ENCODE measurements around the gene SCGB1C1. TPM values are rescaled to one million over a fixed set of nuclear protein-coding genes. Genes with fewer than 3 reads are reported as not detected.
A peak's percentile ranks its signal among the peaks of the same experiment; 100 is the strongest.

SCGB1C1 gene
- total RNA-seq, 1 experiment from 2014 or later = not detected

- Histone ChIP-seq H3K4me1 (ENCODE audit: low read length) (peaks cover 23% of the 10 kb centered on the region), H3K9ac (ENCODE audit: low read length) (peak overlapping the region; percentile 98), H3K9me3 (ENCODE audit: low read length) (no peaks in the 10 kb centered on the region), H3K79me2 (ENCODE audit: low read length) (peaks cover 57% of the 10 kb centered on the region), H3K9me2 (replicated peaks; ENCODE audit: insufficient read depth, low read length) (no peaks in the 10 kb centered on the region), H3K27me3 (ENCODE audit: low read length) (no peaks in the 10 kb centered on the region), H3K27ac (ENCODE audit: low read length) (peak overlapping the region; percentile 90), H3K36me3 (ENCODE audit: insufficient read depth, low read length) (peaks cover 19% of the 10 kb centered on the region), H4K20me1 (ENCODE audit: insufficient read depth, low read depth, low read length) (peaks cover 29% of the 10 kb centered on the region), H2AFZ (ENCODE audit: low read length) (no peak overlapping the region), H3K4me3 (ENCODE audit: low read length) (peak overlapping the region; percentile 92), H3K4me2 (ENCODE audit: low read depth, low read length, poor library complexity, severe bottlenecking) (peak overlapping the region; percentile 95)
- DNase-seq = no peak
These were observed 14.9 kb downstream of the SCGB1C1 start for GRCh38 chr11:207863-208180.

DNA sequence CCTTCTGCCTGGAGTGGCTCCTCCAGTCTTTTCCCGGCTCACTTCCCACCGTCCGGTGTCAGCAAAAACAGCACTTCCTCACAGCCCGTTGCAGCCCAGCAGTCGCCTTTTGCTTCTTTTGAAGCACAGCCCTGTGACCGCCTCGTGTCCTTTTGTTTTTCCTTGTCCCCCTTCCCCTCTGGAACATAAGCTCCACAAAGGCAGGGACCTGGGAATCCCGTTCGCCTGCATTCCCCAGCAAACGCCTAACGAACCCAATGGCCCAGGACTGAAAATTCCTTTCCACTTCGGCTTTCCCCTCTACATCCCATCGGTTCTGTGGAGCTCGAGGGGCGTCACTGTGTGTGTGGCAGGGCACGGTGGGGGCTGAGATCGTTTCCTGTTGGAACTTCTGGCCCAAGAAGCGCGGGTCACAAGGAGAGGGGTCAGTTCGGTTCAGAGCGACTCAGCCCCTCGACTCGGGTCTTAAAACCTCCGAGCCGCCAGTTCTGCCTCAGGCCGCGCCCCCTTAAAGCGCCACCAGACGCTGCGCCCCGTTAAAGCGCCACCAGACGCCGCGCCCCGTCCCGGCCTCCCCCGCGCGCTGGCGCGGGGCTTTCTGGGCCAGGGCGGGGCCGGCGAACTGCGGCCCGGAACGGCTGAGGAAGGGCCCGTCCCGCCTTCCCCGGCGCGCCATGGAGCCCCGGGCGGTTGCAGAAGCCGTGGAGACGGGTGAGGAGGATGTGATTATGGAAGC lies 15.5 kb downstream of the SCGB1C1 start:
- DNase-seq = peak; percentile 95
- Histone ChIP-seq H4K20me1 (ENCODE audit: insufficient read depth, low read depth, low read length) (peaks cover 29% of the 10 kb centered on the region), H3K9me3 (ENCODE audit: low read length) (no peaks in the 10 kb centered on the region), H3K4me2 (ENCODE audit: low read depth, low read length, poor library complexity, severe bottlenecking) (peak overlapping the region; percentile 95), H3K27me3 (ENCODE audit: low read length) (no peaks in the 10 kb centered on the region), H3K9me2 (replicated peaks; ENCODE audit: insufficient read depth, low read length) (no peaks in the 10 kb centered on the region), H3K4me1 (ENCODE audit: low read length) (peaks cover 23% of the 10 kb centered on the region), H2AFZ (ENCODE audit: low read length) (0 out of 2 replicates have a peak overlapping the region, but pooled peaks have one; percentile 33), H3K9ac (ENCODE audit: low read length) (peak overlapping the region; percentile 98), H3K79me2 (ENCODE audit: low read length) (peaks cover 57% of the 10 kb centered on the region), H3K4me3 (ENCODE audit: low read length) (peak overlapping the region; percentile 92), H3K27ac (ENCODE audit: low read length) (peak overlapping the region; percentile 90), H3K36me3 (ENCODE audit: insufficient read depth, low read length) (peaks cover 22% of the 10 kb centered on the region)

GRCh38 chr11:208917-209260 lies 16.0 kb downstream of the SCGB1C1 start:
- Histone ChIP-seq H3K9me3 (ENCODE audit: low read length) (no peaks in the 10 kb centered on the region), H3K4me1 (ENCODE audit: low read length) (peaks cover 23% of the 10 kb centered on the region), H3K4me2 (ENCODE audit: low read depth, low read length, poor library complexity, severe bottlenecking) (peak overlapping the region; percentile 95), H2AFZ (ENCODE audit: low read length) (no peak overlapping the region), H3K4me3 (ENCODE audit: low read length) (peak overlapping the region; percentile 92), H3K36me3 (ENCODE audit: insufficient read depth, low read length) (peaks cover 23% of the 10 kb centered on the region), H3K79me2 (ENCODE audit: low read length) (peaks cover 57% of the 10 kb centered on the region), H3K9me2 (replicated peaks; ENCODE audit: insufficient read depth, low read length) (no peaks in the 10 kb centered on the region), H4K20me1 (ENCODE audit: insufficient read depth, low read depth, low read length) (peaks cover 29% of the 10 kb centered on the region), H3K27ac (ENCODE audit: low read length) (peak overlapping the region; percentile 90; the same call in 1 of the 2 replicates), H3K9ac (ENCODE audit: low read length) (peak overlapping the region; percentile 98), H3K27me3 (ENCODE audit: low read length) (no peaks in the 10 kb centered on the region)
- DNase-seq = no peak

DNA sequence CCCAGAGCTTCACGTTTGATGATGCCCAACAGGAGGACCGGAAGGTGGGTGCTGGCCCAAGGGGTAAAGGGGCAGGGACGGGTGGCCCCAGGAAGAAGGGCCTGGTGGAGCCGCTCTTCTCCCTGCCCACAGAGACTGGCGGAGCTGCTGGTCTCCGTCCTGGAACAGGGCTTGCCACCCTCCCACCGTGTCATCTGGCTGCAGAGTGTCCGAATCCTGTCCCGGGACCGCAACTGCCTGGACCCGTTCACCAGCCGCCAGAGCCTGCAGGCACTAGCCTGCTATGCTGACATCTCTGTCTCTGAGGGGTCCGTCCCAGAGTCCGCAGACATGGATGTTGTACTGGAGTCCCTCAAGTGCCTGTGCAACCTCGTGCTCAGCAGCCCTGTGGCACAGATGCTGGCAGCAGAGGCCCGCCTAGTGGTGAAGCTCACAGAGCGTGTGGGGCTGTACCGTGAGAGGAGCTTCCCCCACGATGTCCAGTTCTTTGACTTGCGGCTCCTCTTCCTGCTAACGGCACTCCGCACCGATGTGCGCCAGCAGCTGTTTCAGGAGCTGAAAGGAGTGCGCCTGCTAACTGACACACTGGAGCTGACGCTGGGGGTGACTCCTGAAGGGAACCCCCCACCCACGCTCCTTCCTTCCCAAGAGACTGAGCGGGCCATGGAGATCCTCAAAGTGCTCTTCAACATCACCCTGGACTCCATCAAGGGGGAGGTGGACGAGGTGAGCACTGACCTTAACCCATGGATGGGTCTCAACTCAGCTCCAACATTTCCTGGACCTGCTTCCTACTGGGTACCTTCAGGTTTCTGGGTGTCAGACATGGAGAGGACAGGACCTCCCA lies 16.6 kb downstream of the SCGB1C1 start:
- peak overlapping the region; percentile 98 for H3K9ac ChIP-seq (ENCODE audit: low read length)
- H3K9me2 ChIP-seq (replicated peaks; ENCODE audit: insufficient read depth, low read length) = no peaks in the 10 kb centered on the region
- H3K27me3 ChIP-seq (ENCODE audit: low read length) = no peaks in the 10 kb centered on the region
- peaks cover 29% of the 10 kb centered on the region for H4K20me1 ChIP-seq (ENCODE audit: insufficient read depth, low read depth, low read length)
- DNase-seq = no peak
- H3K79me2 ChIP-seq (ENCODE audit: low read length) = peaks cover 57% of the 10 kb centered on the region
- peak overlapping the region; percentile 95 for H3K4me2 ChIP-seq (ENCODE audit: low read depth, low read length, poor library complexity, severe bottlenecking)
- H3K4me3 ChIP-seq (ENCODE audit: low read length) = peak overlapping the region; percentile 92
- H2AFZ ChIP-seq (ENCODE audit: low read length) = no peak overlapping the region
- no peaks in the 10 kb centered on the region for H3K9me3 ChIP-seq (ENCODE audit: low read length)
- H3K4me1 ChIP-seq (ENCODE audit: low read length) = peaks cover 23% of the 10 kb centered on the region
- peaks cover 24% of the 10 kb centered on the region for H3K36me3 ChIP-seq (ENCODE audit: insufficient read depth, low read length)
- H3K27ac ChIP-seq (ENCODE audit: low read length) = no peak overlapping the region; the same call in 1 of the 2 replicates

DNA sequence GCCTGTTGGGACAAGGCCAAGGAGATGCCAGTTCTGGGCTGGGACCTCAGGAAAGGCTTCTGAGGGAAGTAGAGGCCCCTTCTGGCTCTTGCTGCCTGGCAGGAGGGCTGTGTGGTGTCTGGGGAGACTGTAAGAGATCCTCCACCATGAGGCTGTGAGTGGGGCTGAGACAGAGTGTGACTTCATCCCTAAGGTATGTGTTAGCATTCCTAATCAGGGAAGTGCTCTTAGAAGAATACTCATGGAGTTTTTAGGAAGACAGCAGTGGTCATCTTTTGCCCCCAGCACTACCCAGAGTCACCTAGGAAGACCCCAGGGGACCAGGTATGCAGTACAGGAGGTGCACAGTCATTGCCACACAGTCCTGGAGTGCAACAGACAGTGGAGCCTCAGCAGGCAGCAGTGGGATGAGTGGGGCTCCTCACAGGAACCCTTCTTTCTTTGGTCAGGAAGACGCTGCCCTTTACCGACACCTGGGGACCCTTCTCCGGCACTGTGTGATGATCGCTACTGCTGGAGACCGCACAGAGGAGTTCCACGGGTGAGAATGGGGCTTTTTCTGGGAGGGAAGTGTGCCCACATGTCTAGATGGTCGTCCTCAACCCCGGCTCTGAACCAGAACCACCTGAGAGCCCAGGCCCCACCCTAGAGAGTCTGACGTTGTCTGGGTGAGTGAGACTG lies 17.4 kb downstream of the SCGB1C1 start:
- Histone ChIP-seq H3K4me3 (ENCODE audit: low read length) (peak overlapping the region; percentile 92; the same call in 1 of the 2 replicates), H3K36me3 (ENCODE audit: insufficient read depth, low read length) (peaks cover 28% of the 10 kb centered on the region), H3K79me2 (ENCODE audit: low read length) (peaks cover 57% of the 10 kb centered on the region)

DNA sequence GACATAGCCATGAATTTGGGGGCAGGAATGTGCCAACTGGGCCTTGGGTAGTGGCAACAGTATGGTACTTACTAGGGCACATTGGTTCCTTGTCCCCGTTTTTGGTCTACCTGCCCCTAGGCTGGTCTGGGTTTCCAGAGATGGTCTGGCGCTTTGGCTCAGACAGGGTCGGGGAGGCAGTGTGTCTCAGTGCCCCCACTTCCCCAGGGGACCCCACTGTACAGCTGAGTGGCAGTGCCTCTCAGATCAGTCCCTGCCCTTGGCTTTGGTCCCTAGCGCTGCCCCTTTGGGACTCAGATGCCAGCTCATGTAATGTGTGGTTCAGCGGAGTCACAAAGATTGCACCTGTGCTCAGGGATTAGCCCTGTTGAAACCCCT lies 17.9 kb downstream of the SCGB1C1 start:
- Histone ChIP-seq H3K9me2 (replicated peaks; ENCODE audit: insufficient read depth, low read length) (no peaks in the 10 kb centered on the region), H4K20me1 (ENCODE audit: insufficient read depth, low read depth, low read length) (peaks cover 24% of the 10 kb centered on the region), H3K4me2 (ENCODE audit: low read depth, low read length, poor library complexity, severe bottlenecking) (no peak overlapping the region), H2AFZ (ENCODE audit: low read length) (no peak overlapping the region), H3K79me2 (ENCODE audit: low read length) (peaks cover 52% of the 10 kb centered on the region), H3K4me3 (ENCODE audit: low read length) (no peak overlapping the region), H3K27ac (ENCODE audit: low read length) (no peak overlapping the region), H3K4me1 (ENCODE audit: low read length) (peaks cover 22% of the 10 kb centered on the region), H3K27me3 (ENCODE audit: low read length) (no peaks in the 10 kb centered on the region), H3K36me3 (ENCODE audit: insufficient read depth, low read length) (peaks cover 25% of the 10 kb centered on the region), H3K9ac (ENCODE audit: low read length) (no peak overlapping the region), H3K9me3 (ENCODE audit: low read length) (no peaks in the 10 kb centered on the region)
- no peak for DNase-seq

More for the DNA sequence above, 17.4 kb downstream of the SCGB1C1 start:
- Histone ChIP-seq H3K9ac (ENCODE audit: low read length) (peak overlapping the region; percentile 98), H3K4me1 (ENCODE audit: low read length) (peaks cover 23% of the 10 kb centered on the region), H3K27ac (ENCODE audit: low read length) (no peak overlapping the region), H3K27me3 (ENCODE audit: low read length) (no peaks in the 10 kb centered on the region), H3K9me2 (replicated peaks; ENCODE audit: insufficient read depth, low read length) (no peaks in the 10 kb centered on the region), H2AFZ (ENCODE audit: low read length) (no peak overlapping the region), H4K20me1 (ENCODE audit: insufficient read depth, low read depth, low read length) (peaks cover 27% of the 10 kb centered on the region), H3K9me3 (ENCODE audit: low read length) (no peaks in the 10 kb centered on the region), H3K4me2 (ENCODE audit: low read depth, low read length, poor library complexity, severe bottlenecking) (peak overlapping the region; percentile 95)
- DNase-seq = no peak

- Histone ChIP-seq H3K36me3 (ENCODE audit: insufficient read depth, low read length) (peaks cover 25% of the 10 kb centered on the region), H3K27ac (ENCODE audit: low read length) (no peak overlapping the region), H3K4me3 (ENCODE audit: low read length) (no peak overlapping the region), H2AFZ (ENCODE audit: low read length) (no peak overlapping the region), H3K27me3 (ENCODE audit: low read length) (no peaks in the 10 kb centered on the region), H3K9me3 (ENCODE audit: low read length) (no peaks in the 10 kb centered on the region), H3K4me2 (ENCODE audit: low read depth, low read length, poor library complexity, severe bottlenecking) (no peak overlapping the region), H3K79me2 (ENCODE audit: low read length) (peaks cover 47% of the 10 kb centered on the region), H4K20me1 (ENCODE audit: insufficient read depth, low read depth, low read length) (peaks cover 20% of the 10 kb centered on the region), H3K9me2 (replicated peaks; ENCODE audit: insufficient read depth, low read length) (no peaks in the 10 kb centered on the region), H3K9ac (ENCODE audit: low read length) (no peak overlapping the region), H3K4me1 (ENCODE audit: low read length) (peaks cover 17% of the 10 kb centered on the region)
- DNase-seq = no peak
These were observed 18.4 kb downstream of the SCGB1C1 start for GRCh38 chr11:211295-211694.

- no peak overlapping the region for H3K4me3 ChIP-seq (ENCODE audit: low read length)
- H3K27me3 ChIP-seq (ENCODE audit: low read length) = no peaks in the 10 kb centered on the region
- peaks cover 15% of the 10 kb centered on the region for H3K4me1 ChIP-seq (ENCODE audit: low read length)
- H3K9me3 ChIP-seq (ENCODE audit: low read length) = no peaks in the 10 kb centered on the region
- peaks cover 25% of the 10 kb centered on the region for H3K36me3 ChIP-seq (ENCODE audit: insufficient read depth, low read length)
- peaks cover 15% of the 10 kb centered on the region; the same call in 1 of the 2 replicates for H4K20me1 ChIP-seq (ENCODE audit: insufficient read depth, low read depth, low read length)
- no peak overlapping the region for H3K9ac ChIP-seq (ENCODE audit: low read length)
- H3K27ac ChIP-seq (ENCODE audit: low read length) = no peak overlapping the region
- DNase-seq = no peak
- no peaks in the 10 kb centered on the region for H3K9me2 ChIP-seq (replicated peaks; ENCODE audit: insufficient read depth, low read length)
- H3K79me2 ChIP-seq (ENCODE audit: low read length) = peaks cover 43% of the 10 kb centered on the region
- H3K4me2 ChIP-seq (ENCODE audit: low read depth, low read length, poor library complexity, severe bottlenecking) = no peak overlapping the region
- H2AFZ ChIP-seq (ENCODE audit: low read length) = no peak overlapping the region
These were observed 18.9 kb downstream of the SCGB1C1 start for GRCh38 chr11:211741-212140.
